ENCODE results near the gene CTNNBL1. TPM values are rescaled to one million over a fixed set of nuclear protein-coding genes. Genes with fewer than 3 reads are reported as not detected.

The CTNNBL1 gene
- total and polyA plus RNA-seq, 2 experiments from 2014 or later: 36.3 to 68.7 TPM

- TF ChIP-seq, protein P1, sequence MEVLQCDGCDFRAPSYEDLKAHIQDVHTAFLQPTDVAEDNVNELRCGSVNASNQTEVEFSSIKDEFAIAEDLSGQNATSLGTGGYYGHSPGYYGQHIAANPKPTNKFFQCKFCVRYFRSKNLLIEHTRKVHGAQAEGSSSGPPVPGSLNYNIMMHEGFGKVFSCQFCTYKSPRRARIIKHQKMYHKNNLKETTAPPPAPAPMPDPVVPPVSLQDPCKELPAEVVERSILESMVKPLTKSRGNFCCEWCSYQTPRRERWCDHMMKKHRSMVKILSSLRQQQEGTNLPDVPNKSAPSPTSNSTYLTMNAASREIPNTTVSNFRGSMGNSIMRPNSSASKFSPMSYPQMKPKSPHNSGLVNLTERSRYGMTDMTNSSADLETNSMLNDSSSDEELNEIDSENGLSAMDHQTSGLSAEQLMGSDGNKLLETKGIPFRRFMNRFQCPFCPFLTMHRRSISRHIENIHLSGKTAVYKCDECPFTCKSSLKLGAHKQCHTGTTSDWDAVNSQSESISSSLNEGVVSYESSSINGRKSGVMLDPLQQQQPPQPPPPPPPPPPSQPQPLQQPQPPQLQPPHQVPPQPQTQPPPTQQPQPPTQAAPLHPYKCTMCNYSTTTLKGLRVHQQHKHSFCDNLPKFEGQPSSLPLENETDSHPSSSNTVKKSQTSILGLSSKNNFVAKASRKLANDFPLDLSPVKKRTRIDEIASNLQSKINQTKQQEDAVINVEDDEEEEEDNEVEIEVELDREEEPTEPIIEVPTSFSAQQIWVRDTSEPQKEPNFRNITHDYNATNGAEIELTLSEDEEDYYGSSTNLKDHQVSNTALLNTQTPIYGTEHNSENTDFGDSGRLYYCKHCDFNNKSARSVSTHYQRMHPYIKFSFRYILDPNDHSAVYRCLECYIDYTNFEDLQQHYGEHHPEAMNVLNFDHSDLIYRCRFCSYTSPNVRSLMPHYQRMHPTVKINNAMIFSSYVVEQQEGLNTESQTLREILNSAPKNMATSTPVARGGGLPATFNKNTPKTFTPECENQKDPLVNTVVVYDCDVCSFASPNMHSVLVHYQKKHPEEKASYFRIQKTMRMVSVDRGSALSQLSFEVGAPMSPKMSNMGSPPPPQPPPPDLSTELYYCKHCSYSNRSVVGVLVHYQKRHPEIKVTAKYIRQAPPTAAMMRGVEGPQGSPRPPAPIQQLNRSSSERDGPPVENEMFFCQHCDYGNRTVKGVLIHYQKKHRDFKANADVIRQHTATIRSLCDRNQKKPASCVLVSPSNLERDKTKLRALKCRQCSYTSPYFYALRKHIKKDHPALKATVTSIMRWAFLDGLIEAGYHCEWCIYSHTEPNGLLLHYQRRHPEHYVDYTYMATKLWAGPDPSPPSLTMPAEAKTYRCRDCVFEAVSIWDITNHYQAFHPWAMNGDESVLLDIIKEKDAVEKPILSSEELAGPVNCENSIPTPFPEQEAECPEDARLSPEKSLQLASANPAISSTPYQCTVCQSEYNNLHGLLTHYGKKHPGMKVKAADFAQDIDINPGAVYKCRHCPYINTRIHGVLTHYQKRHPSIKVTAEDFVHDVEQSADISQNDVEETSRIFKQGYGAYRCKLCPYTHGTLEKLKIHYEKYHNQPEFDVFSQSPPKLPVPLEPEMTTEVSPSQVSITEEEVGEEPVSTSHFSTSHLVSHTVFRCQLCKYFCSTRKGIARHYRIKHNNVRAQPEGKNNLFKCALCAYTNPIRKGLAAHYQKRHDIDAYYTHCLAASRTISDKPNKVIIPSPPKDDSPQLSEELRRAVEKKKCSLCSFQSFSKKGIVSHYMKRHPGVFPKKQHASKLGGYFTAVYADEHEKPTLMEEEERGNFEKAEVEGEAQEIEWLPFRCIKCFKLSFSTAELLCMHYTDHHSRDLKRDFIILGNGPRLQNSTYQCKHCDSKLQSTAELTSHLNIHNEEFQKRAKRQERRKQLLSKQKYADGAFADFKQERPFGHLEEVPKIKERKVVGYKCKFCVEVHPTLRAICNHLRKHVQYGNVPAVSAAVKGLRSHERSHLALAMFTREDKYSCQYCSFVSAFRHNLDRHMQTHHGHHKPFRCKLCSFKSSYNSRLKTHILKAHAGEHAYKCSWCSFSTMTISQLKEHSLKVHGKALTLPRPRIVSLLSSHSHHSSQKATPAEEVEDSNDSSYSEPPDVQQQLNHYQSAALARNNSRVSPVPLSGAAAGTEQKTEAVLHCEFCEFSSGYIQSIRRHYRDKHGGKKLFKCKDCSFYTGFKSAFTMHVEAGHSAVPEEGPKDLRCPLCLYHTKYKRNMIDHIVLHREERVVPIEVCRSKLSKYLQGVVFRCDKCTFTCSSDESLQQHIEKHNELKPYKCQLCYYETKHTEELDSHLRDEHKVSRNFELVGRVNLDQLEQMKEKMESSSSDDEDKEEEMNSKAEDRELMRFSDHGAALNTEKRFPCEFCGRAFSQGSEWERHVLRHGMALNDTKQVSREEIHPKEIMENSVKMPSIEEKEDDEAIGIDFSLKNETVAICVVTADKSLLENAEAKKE (CRISPR knock-in tag; IDR thresholded peaks at IDR 0.05): no peak
- TF ChIP-seq EZH2 (IDR thresholded peaks at IDR 0.05; ENCODE audit: low read depth, unreplicated experiment): no peak
- TF ChIP-seq, protein P2, sequence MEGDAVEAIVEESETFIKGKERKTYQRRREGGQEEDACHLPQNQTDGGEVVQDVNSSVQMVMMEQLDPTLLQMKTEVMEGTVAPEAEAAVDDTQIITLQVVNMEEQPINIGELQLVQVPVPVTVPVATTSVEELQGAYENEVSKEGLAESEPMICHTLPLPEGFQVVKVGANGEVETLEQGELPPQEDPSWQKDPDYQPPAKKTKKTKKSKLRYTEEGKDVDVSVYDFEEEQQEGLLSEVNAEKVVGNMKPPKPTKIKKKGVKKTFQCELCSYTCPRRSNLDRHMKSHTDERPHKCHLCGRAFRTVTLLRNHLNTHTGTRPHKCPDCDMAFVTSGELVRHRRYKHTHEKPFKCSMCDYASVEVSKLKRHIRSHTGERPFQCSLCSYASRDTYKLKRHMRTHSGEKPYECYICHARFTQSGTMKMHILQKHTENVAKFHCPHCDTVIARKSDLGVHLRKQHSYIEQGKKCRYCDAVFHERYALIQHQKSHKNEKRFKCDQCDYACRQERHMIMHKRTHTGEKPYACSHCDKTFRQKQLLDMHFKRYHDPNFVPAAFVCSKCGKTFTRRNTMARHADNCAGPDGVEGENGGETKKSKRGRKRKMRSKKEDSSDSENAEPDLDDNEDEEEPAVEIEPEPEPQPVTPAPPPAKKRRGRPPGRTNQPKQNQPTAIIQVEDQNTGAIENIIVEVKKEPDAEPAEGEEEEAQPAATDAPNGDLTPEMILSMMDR (conservative IDR thresholded peaks at IDR 0.05; ENCODE audit: low read depth in 2 of 2): no peak
These were observed 177.9 kb downstream of the CTNNBL1 start (continued) for GRCh38 chr20:37871751-37872150.

GRCh38 chr20:37872161-37872560 is 178.3 kb downstream of the CTNNBL1 start:
- H3K4me1 Mint-ChIP-seq: peaks cover 24% of the 10 kb centered on the region
- H3K27me3 Mint-ChIP-seq (ENCODE audit: insufficient read depth, low read depth, poor library complexity): peaks cover 7% of the 10 kb centered on the region
- H3F3A ChIP-seq (replicated peaks; ENCODE audit: low read depth): no peaks in the 10 kb centered on the region
- DNase-seq (ENCODE audit: low spot score) (no peak), ATAC-seq (no peak)
- no peaks in the 10 kb centered on the region for H3K9me3 Mint-ChIP-seq
- H3K27ac Mint-ChIP-seq: no peak overlapping the region
- H3K79me2 ChIP-seq (replicated peaks; ENCODE audit: insufficient read depth): no peaks in the 10 kb centered on the region
- H3K36me3 ChIP-seq (ENCODE audit: insufficient read depth): no peaks in the 10 kb centered on the region
- H3K27ac ChIP-seq (ENCODE audit: low read depth): no peak overlapping the region
- no peaks in the 10 kb centered on the region for H4K20me1 ChIP-seq (replicated peaks; ENCODE audit: insufficient read depth)
- no peaks in the 10 kb centered on the region for H3K27me3 ChIP-seq (ENCODE audit: insufficient read depth)
- H3K9me2 ChIP-seq (ENCODE audit: insufficient read depth): no peaks in the 10 kb centered on the region
- H3K4me3 ChIP-seq: no peak overlapping the region
- H3K4me2 ChIP-seq: no peak overlapping the region
- no peak overlapping the region for H3K4me3 Mint-ChIP-seq
- peaks cover 14% of the 10 kb centered on the region for H3K4me1 ChIP-seq (ENCODE audit: insufficient read depth)
- no peak overlapping the region for H2AFZ ChIP-seq
- peaks cover 12% of the 10 kb centered on the region; the same call in 2 of the 3 replicates for H3K36me3 Mint-ChIP-seq (ENCODE audit: low read depth)
- TF ChIP-seq EZH2phosphoT487 (IDR thresholded peaks at IDR 0.05; ENCODE audit: unreplicated experiment) (no peak), STAT1 (IDR thresholded peaks at IDR 0.05; ENCODE audit: unreplicated experiment) (no peak), JUNB (IDR thresholded peaks at IDR 0.05; ENCODE audit: unreplicated experiment) (no peak), EZH2 (IDR thresholded peaks at IDR 0.05; ENCODE audit: low read depth, unreplicated experiment) (no peak), ZNF114 (CRISPR knock-in tag; IDR thresholded peaks at IDR 0.05) (no peak), POLR2AphosphoS5 (IDR thresholded peaks at IDR 0.05; ENCODE audit: low read depth) (no peak)
- TF ChIP-seq, protein P1 (CRISPR knock-in tag; IDR thresholded peaks at IDR 0.05): no peak

Data from GM23338 (cell line).